HK-2 (cell line): ENCODE measurements around the gene F5.

Source experiments
- DNase-seq: peaks from one replicate; pipeline ENCODE4 v3.0.0-alpha.2; 2018; ENCODE audit not compliant: unreplicated experiment

The F5 gene

GRCh38 chr1:169478094-169478672 lies 108.1 kb downstream of the F5 start:
- DNase-seq, result no peak

GRCh38 chr1:169475806-169476387 lies 110.4 kb downstream of the F5 start:
- DNase-seq, result no peak

- DNase-seq, result no peak
Observed at GRCh38 chr1:169474302-169474995, 111.8 kb downstream of the F5 start.

GRCh38 chr1:169473347-169473746 lies 112.9 kb downstream of the F5 start:
- no peak for DNase-seq

GRCh38 chr1:169472738-169473137 lies 113.5 kb downstream of the F5 start:
- DNase-seq, result no peak

GRCh38 chr1:169468982-169469381 lies 117.3 kb downstream of the F5 start:
- DNase-seq, result no peak

- DNase-seq, result no peak
Observed at GRCh38 chr1:169466259-169467230, 119.7 kb downstream of the F5 start.

- no peak for DNase-seq
Observed at GRCh38 chr1:169465281-169465680, 121.0 kb downstream of the F5 start.
